T-helper 22 cell (primary cell): ENCODE measurements around the gene XPO4.
"Not testable (repeated sequence)": the region's sequence is repeated elsewhere in the genome, so short reads cannot be mapped to it uniquely, and the experiment has no call there.

ENCODE experiments used
- DNase-seq: peaks from one replicate; pipeline ENCODE4 v3.0.0-alpha.2; 2020; ENCODE audit warnings: low read depth

The XPO4 gene

DNA sequence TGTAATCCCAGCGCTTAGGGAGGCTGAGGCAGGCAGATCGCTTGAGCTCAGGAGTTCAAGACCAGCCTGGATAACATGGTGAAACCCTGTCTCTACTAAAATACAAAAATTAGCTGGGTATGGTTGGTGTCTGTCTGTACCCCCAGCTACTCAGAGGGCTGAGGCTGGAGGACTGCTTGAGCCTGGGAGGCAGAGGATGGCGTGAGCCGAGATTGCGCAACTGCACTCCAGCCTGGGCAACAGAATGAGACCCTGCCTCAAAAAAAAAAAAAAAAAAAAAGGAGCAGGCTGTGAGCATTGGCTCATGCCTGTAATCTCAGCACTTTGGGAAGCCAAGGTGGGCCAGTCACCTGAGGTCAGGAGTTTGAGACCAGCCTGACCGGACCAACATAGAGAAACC is 12.0 kb downstream of the XPO4 start:
- not testable (repeated sequence) for DNase-seq

DNA sequence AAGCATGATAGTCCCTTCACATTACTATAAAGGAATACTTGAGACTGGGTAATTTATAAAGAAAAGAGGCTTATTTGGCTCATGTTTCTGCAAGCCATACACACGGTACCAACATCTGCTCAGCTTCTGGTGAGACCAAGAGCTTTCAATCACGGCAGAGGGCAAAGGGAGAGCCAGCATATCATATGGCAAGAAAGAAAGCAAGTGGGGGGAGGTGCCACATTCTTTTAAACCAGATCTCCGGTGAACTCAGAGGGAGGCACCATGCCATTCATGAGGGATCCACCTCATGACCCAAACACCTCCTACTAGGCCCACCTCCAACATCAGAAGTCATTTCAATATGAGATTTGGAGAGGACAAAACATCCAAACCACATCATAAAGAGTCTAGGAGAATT is 20.3 kb downstream of the XPO4 start:
- DNase-seq = no peak

DNA sequence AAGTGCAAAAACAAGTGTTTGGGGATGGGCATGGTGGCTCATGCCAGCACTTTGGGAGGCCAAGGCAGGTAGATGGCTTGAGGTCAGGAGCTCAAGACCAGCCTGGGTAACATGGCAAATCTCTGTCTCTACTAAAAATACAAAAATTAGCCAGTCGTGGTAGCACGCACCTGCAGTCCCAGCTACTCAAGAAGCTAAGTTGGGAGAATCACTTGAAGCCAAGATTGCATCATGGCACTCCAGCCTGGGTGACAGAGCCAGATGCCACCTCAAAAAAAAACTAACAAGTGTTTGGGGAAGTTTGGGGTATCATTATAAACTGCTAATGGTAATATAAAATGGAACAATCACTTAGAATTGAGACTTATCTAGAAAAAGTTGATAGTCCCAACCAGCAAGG is 24.6 kb downstream of the XPO4 start:
- no peak for DNase-seq

DNA sequence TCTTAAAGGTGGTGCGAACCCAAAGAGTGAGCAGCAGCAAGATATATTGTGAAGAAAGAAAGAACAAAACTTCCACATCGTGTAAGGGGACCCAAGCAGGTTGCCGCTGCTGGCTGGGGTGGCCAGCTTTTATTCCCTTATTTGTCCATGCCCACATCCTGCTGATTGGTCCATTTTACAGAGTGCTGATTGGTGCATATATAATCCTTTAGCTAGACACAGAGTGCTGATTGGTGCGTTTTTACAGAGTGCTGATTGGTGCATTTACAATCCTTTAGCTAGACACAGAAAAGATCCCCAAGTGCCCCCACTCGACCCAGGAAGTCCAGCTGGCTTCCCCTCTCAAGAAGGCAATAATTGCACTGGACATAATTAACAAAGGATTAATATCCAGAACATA is 25.7 kb downstream of the XPO4 start:
- not testable (repeated sequence) for DNase-seq

DNA sequence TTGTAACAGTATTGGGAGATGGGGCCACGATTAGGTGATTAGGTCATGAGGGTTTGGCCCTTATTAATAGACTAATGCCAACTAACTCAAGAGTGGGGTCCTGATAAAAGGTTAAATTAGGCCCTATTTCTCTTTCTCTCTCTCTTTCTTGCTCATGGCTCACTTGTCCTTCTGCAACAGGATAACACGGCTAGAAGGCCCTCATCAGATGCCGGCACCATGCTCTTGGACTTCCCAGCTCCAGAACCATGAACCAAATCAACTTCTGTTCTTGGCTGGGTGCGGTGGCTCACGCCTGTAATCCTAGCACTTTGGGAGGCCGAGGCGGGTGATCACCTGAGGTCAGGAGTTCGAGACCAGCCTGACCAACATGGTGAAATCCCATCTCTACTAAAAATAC is 28.1 kb downstream of the XPO4 start:
- not testable (repeated sequence) for DNase-seq

DNA sequence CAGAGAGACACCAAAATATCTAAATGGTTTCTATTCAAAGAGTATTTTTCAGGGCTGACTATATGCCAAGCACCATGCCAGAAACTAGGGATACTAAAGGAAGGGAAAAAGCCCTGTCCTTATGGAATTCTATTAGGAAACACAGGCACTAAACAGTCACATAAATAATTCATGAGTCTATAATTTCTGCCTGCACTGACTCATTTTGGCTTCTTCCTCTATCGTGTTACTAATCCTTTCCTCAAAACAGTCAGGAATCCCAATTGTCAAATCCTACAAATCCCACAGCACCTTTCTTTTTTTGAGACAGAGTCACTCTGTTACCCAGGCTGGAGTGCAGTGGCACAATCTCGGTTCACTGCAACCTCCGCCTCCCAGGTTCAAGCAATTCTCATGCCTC is 29.2 kb downstream of the XPO4 start:
- DNase-seq = no peak

DNA sequence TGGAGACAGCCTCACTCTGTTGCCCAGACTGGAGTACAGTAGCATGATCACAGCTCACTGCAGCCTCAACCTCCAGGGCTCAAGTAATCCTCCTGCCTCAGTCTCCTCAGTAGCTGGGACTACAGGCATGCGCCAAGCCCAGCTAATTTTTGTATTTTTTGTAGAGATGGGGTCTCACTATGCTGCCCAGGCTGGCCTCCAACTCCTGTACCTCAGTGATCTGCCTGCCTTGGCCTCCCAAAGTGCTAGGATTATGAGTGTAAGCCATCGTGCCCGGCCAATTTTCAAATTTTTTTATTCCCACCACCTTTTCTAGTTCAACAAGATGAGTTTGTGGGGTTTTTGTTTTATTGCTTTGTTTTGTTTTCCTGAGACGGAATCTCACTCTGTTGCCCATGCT is 31.7 kb downstream of the XPO4 start:
- no peak for DNase-seq

DNA sequence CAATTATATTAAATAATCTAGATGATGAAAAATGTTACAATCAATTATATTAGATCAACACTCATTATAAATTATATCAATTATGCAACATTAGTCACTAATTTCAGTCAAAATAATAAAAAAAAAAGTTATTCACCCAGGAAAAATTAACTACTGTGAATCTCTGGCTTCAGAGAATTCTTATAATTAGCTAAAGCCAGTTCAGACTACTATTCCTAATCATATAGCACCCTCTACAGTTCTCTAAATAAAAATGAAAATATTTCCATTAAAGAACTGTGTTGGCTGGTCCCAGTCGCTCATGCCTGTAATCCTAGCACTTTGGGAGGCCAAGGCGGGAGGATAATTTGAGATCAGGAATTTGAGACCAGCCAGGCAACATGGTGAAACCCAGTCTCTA is 33.0 kb downstream of the XPO4 start:
- no peak for DNase-seq

DNA sequence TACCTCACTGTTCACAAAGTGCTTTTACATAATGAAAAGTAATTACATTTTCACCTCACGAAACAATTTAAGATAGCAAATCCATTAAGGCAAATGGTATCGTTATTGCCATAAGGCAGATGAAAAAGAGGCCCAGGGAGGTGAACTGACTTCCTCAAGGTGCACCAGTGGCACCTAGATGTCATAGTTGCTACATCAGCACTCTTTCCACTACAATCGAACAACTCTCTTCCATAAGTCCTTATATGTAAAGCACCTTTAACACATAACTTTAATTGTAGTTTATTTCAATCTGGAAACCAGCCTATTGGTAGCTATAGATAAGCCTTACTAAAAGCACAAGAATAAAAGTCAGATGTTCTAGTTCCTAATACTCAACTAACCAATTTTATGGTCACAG is 35.1 kb downstream of the XPO4 start:
- DNase-seq = no peak

DNA sequence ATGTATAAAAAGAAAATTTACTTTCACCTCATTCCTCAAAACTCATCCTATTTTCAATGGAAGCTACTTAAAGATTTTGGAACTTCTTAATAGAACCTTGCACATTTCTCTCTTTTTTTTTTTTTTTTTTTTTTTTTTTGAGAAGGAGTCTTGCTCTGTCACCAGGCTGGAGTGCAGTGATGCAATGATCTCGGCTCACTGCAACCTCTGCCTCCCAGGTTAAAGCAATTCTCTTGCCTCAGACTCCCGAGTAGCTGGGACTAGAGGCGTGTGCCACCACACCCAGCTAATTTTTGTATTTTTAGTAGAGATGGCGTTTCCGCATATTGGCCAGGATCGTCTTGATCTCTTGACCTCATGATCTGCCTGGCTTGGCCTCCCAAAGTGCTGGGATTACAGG is 40.9 kb downstream of the XPO4 start:
- DNase-seq = not testable (repeated sequence)

DNA sequence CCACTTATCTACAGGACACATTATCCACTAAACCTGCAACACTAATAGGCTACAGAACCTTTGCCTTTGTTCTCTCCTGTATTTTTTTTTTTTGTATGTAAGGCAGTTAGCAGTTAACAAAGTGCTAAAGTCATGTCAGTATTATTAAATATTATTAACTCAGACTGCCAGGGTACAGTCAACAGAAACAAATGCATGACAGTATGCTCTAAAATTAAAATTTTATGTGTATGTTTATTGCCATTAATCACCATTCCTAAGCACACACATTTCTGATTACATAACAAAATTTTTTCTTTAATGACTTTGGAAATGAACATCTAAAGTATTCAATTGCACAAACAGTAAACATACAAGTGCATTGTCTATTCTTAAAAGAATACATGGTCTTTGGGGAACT is 41.7 kb downstream of the XPO4 start:
- DNase-seq = no peak

DNA sequence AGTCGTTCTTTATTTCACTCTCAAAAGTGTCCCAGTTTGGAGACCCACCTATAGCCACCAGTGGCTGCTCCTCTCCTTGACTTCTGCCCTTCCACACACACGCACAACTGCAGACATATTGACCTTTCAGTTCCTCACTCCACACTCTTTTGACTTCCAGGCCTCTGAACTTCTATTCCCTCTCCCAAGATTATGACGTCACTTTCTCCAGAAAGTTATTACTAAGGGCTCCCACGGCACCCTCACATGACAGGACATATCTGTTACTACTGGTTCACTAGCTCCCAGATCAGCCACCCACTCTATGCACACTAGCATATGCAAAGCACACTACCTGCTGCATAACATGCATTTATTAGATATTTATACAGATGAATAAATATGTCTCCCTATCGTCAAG is 45.9 kb downstream of the XPO4 start:
- DNase-seq = no peak

DNA sequence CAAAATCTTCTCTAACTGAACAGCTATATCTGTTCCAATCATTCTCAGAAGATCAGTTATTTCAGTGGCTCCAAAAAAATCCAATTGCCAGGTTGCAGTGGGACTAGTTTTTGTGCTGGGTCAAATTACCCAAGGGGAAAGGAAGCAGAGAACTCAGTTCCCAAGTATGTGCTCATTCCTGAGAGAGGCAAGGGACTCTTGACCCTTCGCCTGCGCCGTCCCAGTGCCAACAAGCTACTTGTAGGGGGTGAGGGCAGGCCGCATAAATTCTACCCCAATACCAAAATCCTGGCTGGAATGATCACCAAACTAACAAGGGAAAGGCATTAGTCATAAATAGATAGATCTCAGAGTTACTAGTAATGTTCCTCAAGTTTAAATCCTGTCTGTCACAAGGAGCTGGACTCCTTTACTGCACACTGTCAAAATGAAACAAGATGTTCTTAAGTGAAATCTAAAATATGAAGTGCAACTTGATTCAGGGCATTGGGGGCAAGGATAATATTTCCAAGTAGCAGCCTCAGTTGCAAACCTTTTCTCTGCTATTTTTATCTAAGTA is 50.6 kb downstream of the XPO4 start:
- no peak for DNase-seq

DNA sequence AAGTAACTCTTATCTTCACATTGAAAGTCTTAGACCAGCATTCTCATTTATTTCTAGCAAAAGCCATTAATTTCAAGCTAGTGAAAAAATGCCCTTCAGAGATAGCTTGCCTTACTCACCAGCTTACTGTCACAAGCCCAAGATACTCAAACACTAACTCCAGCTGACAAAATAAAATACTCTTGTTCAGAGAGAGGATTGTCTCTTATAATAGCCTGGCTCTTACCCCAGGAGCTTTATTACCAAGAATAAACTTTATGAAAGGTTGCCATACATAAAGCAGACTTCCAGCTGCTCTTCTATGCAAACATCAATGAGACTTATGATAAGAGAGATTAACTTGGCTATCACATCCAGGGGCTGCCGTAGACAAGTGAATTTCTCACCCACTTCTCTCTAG is 53.6 kb downstream of the XPO4 start:
- DNase-seq = no peak

DNA sequence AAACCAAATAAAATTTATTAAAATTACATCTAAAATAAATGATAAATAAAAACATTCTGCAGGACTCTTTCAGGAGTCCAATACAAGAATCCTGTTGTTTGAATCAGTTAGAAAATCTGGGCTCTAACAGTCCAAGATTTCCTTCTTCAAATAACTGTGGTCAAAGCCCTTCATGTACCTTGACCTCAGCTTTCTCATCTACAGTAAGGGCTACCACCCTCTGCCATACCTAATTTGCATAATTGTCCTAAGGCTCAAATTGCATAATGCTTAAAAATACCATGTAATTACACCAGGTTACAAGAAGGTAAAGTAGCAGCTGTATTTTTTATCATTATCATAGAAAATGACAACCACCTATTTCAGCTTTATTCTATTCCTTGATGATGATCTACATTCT is 54.3 kb downstream of the XPO4 start:
- DNase-seq = no peak

DNA sequence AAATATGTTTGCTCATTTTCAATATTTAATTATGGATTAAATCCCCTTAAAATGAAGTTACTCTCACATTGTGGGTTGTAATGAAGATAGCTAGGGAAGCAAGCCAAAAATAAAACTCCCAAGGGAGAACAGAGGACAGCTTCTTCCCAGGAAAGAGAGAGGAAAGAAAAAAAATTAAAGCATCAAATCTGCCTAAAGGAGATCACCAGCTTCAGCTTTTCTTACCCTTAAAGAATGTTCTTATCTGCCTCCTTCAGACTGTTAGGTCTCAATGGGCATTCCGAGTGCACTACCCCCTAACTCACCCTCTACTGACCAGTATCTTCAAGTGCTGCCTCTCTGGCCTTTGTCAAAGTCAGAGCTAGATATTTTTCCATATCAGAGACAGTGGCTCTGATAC is 55.2 kb downstream of the XPO4 start:
- no peak for DNase-seq

DNA sequence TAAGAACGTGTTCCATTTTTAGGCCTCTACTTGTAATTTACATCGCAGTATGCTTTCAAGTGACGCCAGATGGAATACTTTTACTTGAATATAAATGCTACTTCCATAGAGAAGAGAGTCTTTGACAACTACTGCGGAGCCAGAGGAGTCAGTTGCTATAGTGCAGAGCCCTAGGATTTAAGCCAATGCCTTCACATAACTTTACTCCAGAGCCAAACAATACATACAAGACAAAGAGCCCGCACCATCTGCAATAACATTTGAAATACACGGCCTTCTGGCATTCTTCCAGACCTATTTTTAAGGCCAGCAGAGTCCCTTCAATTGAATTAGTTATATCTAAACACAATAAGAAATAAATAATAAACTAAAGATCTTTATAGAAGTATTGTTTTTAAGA is 59.4 kb downstream of the XPO4 start:
- no peak for DNase-seq

DNA sequence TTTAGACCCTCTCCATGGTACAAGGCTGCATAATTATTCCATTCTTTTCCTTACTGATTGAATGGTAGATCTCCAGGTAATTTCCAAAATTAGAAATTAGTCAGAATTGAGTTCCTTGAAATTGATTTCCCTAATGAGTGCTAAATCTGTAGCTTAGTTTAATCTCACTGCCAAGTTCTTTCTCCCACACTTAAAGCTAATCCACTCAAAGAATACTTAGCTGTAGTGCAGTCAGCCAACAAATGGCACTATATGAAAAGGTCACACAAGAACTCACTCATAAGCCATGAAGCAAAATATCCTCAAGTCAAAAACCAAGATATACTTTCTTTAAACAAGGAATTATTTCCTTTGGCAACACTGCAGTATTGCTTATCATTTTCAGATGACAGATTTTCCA is 62.0 kb downstream of the XPO4 start:
- no peak for DNase-seq

DNA sequence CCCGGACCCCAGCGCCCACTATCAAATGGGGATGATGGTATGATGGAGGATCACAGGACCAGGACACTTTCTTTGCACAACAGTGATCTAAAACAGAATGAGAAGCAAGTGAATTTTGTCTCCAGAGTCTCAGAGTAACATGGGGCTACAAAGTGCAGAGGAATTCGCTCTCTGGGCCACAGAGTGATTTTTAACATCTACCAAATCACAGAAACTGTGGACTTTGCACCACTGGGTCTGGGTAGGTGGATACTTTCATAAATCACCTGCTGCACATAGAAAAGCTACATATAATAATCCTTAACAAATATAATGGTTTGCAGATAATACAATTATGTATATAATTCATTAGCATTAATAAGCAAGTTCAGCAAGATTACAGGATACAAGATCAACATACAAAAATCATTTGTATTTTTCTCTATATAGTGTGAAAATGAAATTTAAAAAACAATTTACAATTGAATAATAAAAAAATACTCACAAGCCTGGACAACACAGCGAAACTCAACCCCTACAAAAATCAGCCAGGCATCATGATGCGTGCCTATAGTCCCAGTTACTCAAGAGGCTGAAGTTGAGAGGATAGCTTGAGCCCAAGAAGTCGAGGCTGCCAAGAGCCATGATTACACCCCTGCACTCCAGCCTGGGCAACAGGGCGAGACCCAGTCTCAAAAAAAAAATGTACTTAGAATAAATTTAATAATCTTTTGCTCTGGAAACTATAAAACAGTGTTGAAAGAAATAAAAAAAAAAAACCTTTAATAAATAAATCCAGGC is 68.5 kb downstream of the XPO4 start:
- no peak for DNase-seq

DNA sequence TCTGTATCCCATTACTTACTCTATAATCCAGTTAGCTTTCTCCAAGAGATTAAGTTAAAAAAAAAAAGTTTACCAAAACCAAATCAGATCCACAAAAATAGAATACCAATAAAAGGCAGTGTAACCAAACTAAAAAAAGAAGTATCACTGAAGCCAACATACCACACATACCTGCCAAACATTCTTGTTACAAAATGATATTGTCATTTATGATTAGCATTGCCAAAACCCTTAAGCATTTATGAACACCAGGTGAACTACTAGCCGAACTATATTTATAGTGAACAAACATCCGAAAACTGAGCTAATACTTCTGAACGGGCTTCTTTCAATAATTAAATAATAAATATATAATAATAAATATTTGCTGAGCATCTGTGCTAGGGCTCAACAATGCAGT is 69.7 kb downstream of the XPO4 start:
- no peak for DNase-seq

DNA sequence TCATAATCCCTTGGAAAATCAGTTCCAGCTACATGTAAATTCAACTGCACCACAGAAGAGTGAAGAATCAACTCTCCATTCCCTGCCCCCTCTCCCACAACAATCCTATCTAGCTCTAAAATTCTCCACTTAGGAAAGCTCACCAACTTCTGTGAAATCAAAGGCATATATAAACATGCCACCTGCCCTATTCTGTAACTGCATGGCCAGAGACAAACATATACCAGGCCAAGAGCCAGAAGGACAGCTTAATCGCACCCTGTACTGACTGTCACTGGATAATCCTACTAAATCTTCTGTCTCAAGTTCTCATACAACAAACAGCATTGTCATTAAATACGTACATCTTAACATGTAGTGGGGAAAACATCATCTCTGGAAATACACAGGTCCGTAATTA is 70.6 kb downstream of the XPO4 start:
- DNase-seq = no peak

DNA sequence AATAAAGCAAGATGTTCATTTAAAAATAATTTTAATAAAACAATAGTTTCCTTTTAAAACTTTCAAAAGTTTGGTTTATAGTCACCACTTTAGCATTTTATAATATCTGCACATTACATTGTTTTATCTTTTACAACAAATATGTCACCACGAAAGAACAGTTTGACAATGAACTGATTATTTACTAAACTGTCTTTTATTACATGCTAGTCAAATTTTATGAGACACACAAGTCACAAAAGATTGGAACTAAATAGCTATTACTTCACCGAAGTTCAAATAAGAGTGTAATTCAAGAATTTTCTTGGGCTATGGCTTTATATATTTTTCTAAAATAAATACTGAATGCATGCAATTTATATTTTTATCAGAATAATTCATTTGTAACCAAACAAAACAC is 71.3 kb downstream of the XPO4 start:
- DNase-seq = no peak

DNA sequence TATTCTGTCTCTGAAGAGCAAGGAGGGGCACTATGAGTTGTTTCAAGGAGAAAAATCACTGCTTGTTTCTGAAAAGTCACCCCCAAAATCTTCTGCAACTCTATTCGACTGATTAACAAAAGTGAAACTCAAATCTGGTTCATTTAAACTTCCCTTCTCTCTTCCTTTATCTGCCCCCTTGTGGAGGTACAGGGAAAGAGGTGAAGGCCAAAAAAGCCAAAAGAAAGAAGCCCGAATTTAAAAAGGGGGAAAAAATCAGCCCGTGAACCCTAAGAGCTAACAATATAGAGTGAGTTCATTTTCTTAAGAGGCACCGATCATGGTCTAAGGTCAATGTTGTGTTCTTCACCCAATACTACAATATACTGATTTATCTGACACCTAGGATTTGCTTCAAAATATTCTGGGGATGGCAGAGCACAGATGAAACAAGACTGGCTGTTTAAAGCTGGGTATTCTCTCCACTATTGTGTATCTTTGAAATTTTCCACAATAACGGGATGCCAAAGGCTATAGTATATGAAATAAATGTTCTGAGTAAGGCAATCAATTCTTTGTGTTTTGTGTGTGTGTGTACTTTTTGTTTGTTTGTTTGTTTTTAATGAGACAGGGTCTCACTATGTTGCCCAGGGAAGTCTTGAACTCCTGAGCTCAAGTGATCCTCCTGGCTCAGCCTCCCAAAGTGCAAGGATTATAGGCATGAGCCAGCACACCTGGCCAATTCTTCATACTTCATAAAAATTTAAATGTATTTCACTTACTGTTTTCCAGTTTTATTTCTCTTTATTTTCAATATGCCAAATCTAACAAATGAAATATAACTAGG is 73.8 kb downstream of the XPO4 start:
- no peak for DNase-seq
